Neuron (in vitro differentiated cells): ENCODE results near the gene ZNF341.
"Not testable (repeated sequence)": the region's sequence is repeated elsewhere in the genome, so short reads cannot be mapped to it uniquely, and the experiment has no call there.

Source experiments
- H2AFZ ChIP-seq: one replicate; pipeline ENCODE4 v1.6.1; 2013; ENCODE audit warnings: low read depth, mild to moderate bottlenecking, inconsistent platforms, low read length, moderate library complexity
- H3K27me3 ChIP-seq: one replicate; pipeline ENCODE4 v1.6.1; 2013; ENCODE audit warnings: low read length; ENCODE audit not compliant: insufficient read depth
- H3K36me3 ChIP-seq: one replicate; pipeline ENCODE4 v1.6.1; 2013; ENCODE audit warnings: low read length; ENCODE audit not compliant: insufficient read depth
- H3K4me1 ChIP-seq: one replicate; pipeline ENCODE4 v1.6.1; 2013; ENCODE audit warnings: low read length; ENCODE audit not compliant: insufficient read depth
- H3K4me3 ChIP-seq: 2 replicates; pipeline ENCODE4 v1.5.1; 2013; ENCODE audit warnings: mild to moderate bottlenecking, low read length, moderate library complexity
- H3K9me3 ChIP-seq: one replicate; pipeline ENCODE4 v1.6.1; 2013; ENCODE audit warnings: low read length

Gene ZNF341

GRCh38 chr20:33693741-33694638, 37.8 kb upstream of the ZNF341 start:
- peaks cover 2% of the 10 kb centered on the region for H3K9me3 ChIP-seq

DNA sequence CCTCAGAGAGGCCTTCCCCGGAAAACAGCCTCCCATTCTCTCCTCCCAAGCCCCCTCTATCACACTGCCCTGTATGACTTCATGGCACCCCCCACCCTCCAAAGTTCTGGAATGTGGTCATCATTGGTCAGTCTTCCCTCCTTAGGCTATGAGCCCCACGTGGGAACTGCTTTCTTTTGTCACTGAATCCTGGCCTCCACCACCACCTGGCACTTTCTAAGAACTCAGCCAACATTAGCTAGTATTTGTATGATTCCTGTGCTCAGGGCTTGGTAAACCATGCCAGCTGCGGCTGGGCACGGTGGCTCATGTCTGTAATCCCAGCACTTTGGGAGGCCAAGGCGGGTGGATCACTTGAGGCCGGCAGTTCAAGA, 37.2 kb upstream of the ZNF341 start:
- Histone ChIP-seq H2AFZ (no peak overlapping the region), H3K9me3 (peaks cover 2% of the 10 kb centered on the region), H3K27me3 (no peaks in the 10 kb centered on the region), H3K4me3 (no peak overlapping the region), H3K36me3 (no peaks in the 10 kb centered on the region), H3K4me1 (peaks cover 24% of the 10 kb centered on the region)

More at GRCh38 chr20:33693741-33694638, 37.8 kb upstream of the ZNF341 start:
- H2AFZ ChIP-seq = no peak overlapping the region
- H3K36me3 ChIP-seq = no peaks in the 10 kb centered on the region
- no peak overlapping the region for H3K4me3 ChIP-seq
- H3K27me3 ChIP-seq = no peaks in the 10 kb centered on the region
- peaks cover 24% of the 10 kb centered on the region for H3K4me1 ChIP-seq

DNA sequence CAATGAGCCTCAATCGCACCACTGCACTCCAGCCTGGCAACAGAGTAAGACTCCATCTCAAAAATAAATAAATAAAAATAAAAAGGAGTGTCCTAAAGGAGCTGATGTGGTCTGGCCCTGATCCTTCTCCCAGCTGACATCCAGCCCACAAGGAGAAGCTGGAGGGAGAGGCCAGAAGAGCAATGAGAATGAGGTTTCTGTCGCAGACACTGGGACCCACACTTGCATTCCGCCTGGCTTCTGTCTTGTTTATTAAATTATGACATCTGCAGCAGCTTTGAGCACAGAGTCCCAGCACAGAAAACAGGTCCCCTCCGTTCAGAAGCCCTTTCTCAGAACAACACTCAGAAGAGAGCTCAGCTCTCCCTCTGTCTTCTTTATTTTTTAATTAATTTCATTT, 35.3 kb upstream of the ZNF341 start:
- Histone ChIP-seq H3K36me3 (no peaks in the 10 kb centered on the region), H3K9me3 (peaks cover 2% of the 10 kb centered on the region), H3K4me1 (peaks cover 17% of the 10 kb centered on the region), H2AFZ (no peak overlapping the region), H3K4me3 (no peak overlapping the region), H3K27me3 (no peaks in the 10 kb centered on the region)

DNA sequence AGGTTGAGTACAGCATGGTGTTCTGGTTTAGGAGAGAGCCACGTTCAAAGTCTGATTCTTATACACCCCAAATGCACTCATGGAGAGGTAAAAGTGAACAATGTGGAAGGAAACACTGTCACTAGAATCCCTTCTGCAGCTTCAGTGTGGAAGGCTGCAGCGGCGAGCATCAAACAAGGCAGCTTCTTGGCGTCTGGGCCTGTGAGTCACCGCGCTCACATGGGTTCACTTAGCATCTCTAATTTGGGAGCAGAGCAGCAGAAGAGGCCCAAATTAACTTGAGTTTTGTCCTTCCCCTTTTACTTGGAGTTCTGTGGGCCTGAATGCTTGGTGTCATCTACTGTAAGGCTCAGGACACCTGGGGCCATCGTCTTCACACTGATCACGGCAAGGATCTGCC, 34.7 kb upstream of the ZNF341 start:
- Histone ChIP-seq H3K4me1 (peaks cover 17% of the 10 kb centered on the region), H2AFZ (no peak overlapping the region), H3K9me3 (peaks cover 2% of the 10 kb centered on the region), H3K4me3 (no peak overlapping the region), H3K36me3 (no peaks in the 10 kb centered on the region), H3K27me3 (no peaks in the 10 kb centered on the region)

- not testable (repeated sequence) for H3K27me3 ChIP-seq, H3K36me3 ChIP-seq, H2AFZ ChIP-seq, H3K9me3 ChIP-seq, H3K4me3 ChIP-seq, H3K4me1 ChIP-seq
These were observed 32.8 kb upstream of the ZNF341 start for GRCh38 chr20:33698966-33699365.

DNA sequence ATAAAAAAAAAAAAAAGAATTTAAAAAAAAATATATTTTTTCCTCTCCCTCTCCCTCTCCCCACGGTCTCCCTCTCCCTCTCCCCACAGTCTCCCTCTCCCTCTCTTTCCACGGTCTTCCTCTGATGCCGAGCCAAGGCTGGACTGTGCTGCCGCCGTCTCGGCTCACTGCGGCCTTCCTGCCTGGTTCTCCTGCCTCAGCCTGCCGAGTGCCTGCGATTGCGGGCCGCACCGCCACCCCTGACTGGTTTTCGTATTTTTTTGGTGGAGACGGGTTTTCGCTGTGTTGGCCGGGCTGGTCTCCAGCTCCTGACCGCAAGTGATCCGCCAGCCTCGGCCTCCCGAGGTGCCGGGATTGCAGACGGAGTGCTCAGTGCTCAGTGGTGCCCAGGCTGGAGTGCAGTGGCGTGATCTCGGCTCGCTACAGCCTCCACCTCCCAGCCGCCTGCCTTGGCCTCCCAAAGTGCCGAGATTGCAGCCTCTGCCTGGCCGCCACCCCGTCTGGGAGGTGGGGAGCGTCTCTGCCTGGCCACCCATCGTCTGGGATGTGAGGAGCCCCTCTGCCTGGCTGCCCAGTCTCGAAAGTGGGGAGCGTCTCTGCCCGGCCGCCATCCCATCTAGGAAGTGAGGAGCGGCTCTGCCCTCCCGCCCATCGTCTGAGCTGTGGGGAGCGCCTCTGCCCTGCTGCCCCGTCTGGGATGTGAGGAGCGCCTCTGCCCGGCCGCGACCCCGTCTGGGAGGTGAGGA, 30.9 kb upstream of the ZNF341 start:
- H3K36me3 ChIP-seq, H3K4me3 ChIP-seq, H3K9me3 ChIP-seq, H3K4me1 ChIP-seq, H3K27me3 ChIP-seq, H2AFZ ChIP-seq: not testable (repeated sequence)

- Histone ChIP-seq H3K4me1 (no peaks in the 10 kb centered on the region), H3K36me3 (no peaks in the 10 kb centered on the region), H3K9me3 (peaks cover 8% of the 10 kb centered on the region), H2AFZ (no peak overlapping the region), H3K4me3 (no peak overlapping the region), H3K27me3 (no peaks in the 10 kb centered on the region)
These were observed 30.0 kb upstream of the ZNF341 start for GRCh38 chr20:33701629-33702450.

DNA sequence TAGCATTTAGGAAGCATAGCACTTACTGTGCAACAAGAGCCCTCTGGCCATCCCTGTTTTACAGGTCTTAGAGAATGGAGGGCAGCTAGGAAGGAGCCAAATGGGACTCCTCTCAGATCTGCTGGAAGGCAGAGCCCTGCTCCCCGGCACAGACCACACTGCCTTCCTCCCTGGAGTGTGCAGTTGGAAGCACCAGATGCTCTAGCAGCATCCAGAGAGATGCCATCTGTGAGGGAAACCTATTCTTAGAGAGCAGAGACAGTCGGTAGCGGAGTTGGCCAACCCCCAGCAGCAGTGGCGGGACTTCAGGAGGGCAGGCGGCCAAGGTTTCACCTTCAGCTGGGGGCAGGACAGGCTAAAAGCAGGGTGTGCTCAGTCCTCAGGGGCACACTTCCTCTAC, 28.9 kb upstream of the ZNF341 start:
- Histone ChIP-seq H3K27me3 (no peaks in the 10 kb centered on the region), H3K9me3 (peaks cover 8% of the 10 kb centered on the region), H2AFZ (no peak overlapping the region), H3K4me3 (no peak overlapping the region), H3K4me1 (no peaks in the 10 kb centered on the region), H3K36me3 (no peaks in the 10 kb centered on the region)

GRCh38 chr20:33703498-33704137, 28.2 kb upstream of the ZNF341 start:
- Histone ChIP-seq H2AFZ (no peak overlapping the region), H3K4me3 (no peak overlapping the region), H3K4me1 (no peaks in the 10 kb centered on the region), H3K27me3 (no peaks in the 10 kb centered on the region), H3K9me3 (peaks cover 6% of the 10 kb centered on the region), H3K36me3 (no peaks in the 10 kb centered on the region)

DNA sequence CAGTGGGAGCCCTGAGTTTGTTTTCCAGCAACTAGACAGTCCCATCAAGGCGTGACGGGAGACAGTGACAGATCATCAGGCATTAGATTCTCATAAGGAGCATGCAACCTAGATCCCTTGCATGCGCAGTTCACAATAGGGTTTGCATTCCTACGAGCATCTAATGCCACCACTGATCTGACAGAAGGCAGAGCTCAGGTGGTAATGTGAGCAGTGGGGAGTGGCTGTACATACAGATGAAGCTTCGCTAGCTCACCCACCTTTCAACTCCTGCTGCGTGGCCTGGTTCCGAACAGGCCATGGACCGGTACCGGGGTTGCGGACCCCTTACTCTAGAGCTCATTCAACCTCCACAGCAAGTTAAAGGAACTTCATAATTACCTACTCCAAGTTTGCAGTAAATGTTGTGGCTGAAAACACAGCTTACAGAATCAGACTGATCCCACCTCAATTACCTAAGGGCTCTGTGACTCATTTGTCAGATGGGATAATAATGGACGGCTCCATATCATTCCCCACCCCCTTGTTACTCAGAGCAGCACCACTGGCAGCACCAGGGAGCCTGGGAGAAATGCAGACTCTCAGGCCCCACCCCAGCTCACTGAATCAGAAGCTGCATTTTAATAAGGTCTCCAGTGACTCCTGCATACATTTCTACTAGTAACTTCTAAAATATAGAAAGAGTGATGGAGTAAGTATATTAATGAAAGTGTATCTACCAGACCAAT, 27.4 kb upstream of the ZNF341 start:
- Histone ChIP-seq H3K4me1 (no peaks in the 10 kb centered on the region), H3K36me3 (no peaks in the 10 kb centered on the region), H3K27me3 (no peaks in the 10 kb centered on the region), H3K9me3 (peaks cover 6% of the 10 kb centered on the region), H2AFZ (no peak overlapping the region), H3K4me3 (no peak overlapping the region)

DNA sequence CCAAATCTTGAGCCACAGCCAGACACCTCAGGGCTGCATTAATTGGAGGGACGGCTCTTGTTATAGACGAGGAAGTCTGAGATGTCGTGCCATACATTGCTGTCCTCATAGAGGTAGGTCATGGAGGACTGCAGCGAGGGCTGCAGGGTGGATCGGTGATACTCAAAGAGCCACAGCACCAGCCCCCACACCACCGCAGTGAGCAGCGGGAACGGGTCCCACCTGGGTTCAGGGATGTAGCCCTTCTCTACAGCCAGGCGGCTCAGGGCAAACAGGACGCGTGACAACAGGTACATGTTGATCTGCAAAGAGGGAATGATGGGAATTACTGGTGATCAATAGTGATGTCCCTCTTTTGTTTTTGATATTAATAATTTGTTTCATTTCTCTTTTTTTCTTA, 24.1 kb upstream of the ZNF341 start:
- Histone ChIP-seq H3K4me3 (no peak overlapping the region), H3K4me1 (no peaks in the 10 kb centered on the region), H3K9me3 (peaks cover 6% of the 10 kb centered on the region), H3K27me3 (no peaks in the 10 kb centered on the region), H3K36me3 (no peaks in the 10 kb centered on the region), H2AFZ (no peak overlapping the region)

DNA sequence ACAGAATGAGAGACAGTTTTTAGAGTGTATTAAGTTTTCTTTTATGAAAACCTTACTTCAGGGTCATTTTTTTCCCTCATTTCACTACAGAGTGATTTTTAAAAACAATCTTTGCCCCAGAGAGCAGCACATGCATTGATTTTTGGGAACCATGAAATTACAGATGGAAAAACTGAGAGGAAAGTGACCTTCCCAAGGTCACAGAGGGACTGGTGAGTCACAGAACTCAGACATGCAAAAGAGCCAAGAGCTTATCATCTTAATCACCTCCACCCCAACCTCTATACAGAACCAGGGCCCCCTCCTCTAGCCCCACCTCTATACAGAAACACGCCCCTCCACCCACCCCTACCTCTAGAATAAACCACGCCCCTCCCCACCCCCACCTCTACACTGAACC, 22.4 kb upstream of the ZNF341 start:
- Histone ChIP-seq H3K4me3 (no peak overlapping the region), H3K27me3 (no peaks in the 10 kb centered on the region), H2AFZ (no peak overlapping the region), H3K4me1 (no peaks in the 10 kb centered on the region), H3K36me3 (no peaks in the 10 kb centered on the region), H3K9me3 (no peaks in the 10 kb centered on the region)
